HCT116 (cell line): ENCODE data around the gene KIF26B. TPM values are rescaled to one million over a fixed set of nuclear protein-coding genes. Genes with fewer than 3 reads are reported as not detected.

Source experiments
- ATAC-seq: fragments of 200-7000 bp; cut with Tn5 transposase; 2 replicates; pipeline ENCODE4 v1.9.1; 2020; ENCODE audit warnings: mild to moderate bottlenecking, moderate library complexity
- BruUV-seq: library from RNA; stranded (reverse); fragments of 400-500 nt; replicated peaks from 2 replicates; lab custom pipeline; 2021; lab: Mats Ljungman, UMichigan
- CTCF ChIA-PET: fragments of 300-600 bp; sonication (Branson Sonifier 250); formaldehyde crosslinking; loops from one replicate; lab custom pipeline; 2021; ENCODE audit warnings: antibody characterized with exemption; lab: Charles Lee
- POLR2A ChIA-PET: fragments of 300-600, 350-600 bp; sonication (Branson Sonifier 250); formaldehyde crosslinking; loops from one replicate; lab custom pipeline; 2021; ENCODE audit warnings: antibody characterized with exemption; lab: Charles Lee
- RAD21 ChIA-PET, 2 experiments: fragments of 300-600 bp; sonication (Branson Sonifier 250); formaldehyde crosslinking; loops; one replicate each; lab custom pipeline; 2023; ENCODE audit warnings: low total read pairs in 2 of 2; ENCODE audit not compliant: uncharacterized antibody in 2 of 2, unreplicated experiment in 2 of 2, low non-redundant PET in 1 of 2; lab: Charles Lee
- DNase-seq: peaks from one replicate; pipeline ENCODE4 v3.0.0-alpha.2; 2010; ENCODE audit warnings: low read depth, low spot score
- H2AFZ ChIP-seq: fragments of 200-600 bp; shearing (Covaris generic), sonication (generic); 2 replicates; pipeline ENCODE4 v1.6.1; 2017; ENCODE audit warnings: low read depth, mixed run types, mixed read lengths, antibody characterized with exemption, low read length; ENCODE audit not compliant: poor library complexity, severe bottlenecking
- H3K27ac ChIP-seq: 2 replicates; pipeline ENCODE4 v1.5.1; 2012; ENCODE audit warnings: low read depth, low read length
- H3K27me3 ChIP-seq: fragments of 200-600 bp; sonication (generic); 2 replicates; pipeline ENCODE4 v1.6.1; 2016; ENCODE audit warnings: mixed run types, low read length, mixed read lengths; ENCODE audit not compliant: insufficient read depth
- H3K36me3 ChIP-seq, 2 experiments: fragments of 200-500 bp in 1 of 2; fragments of 200-600 bp in 1 of 2; sonication (Bioruptor generic) in 1 of 2; sonication (generic) in 1 of 2; 2 replicates each; pipeline versions ENCODE4 v1.5.1 to v1.6.1; 2014 to 2016; ENCODE audit warnings: low read length in 2 of 2, inconsistent platforms in 1 of 2, mixed read lengths in 1 of 2, mixed run types in 1 of 2; ENCODE audit not compliant: insufficient read depth in 2 of 2, control insufficient read depth in 1 of 2
- H3K4me1 ChIP-seq, 2 experiments: fragments of 200-600 bp in 1 of 2; sonication (generic) in 1 of 2; 2 replicates each; pipeline versions ENCODE4 v1.5.1 to v1.6.1; 2012 to 2017; ENCODE audit warnings: low read length in 2 of 2, inconsistent platforms in 1 of 2, mild to moderate bottlenecking in 1 of 2, mixed read lengths in 1 of 2, mixed run types in 1 of 2, moderate library complexity in 1 of 2; ENCODE audit not compliant: insufficient read depth in 2 of 2, control insufficient read depth in 1 of 2
- H3K4me2 ChIP-seq: fragments of 200-600 bp; sonication (generic); 2 replicates; pipeline ENCODE4 v1.6.1; 2017; ENCODE audit warnings: mixed run types, low read length, mixed read lengths
- H3K4me3 ChIP-seq, 2 experiments: fragments of 200-600 bp in 1 of 2; sonication (generic) in 1 of 2; replicated peaks in 1 of 2; 2 replicates each; pipeline ENCODE4 v1.5.1; 2011 to 2016; ENCODE audit warnings: low read length in 2 of 2, control low read depth in 1 of 2, low read depth in 1 of 2, mild to moderate bottlenecking in 1 of 2, mixed read lengths in 1 of 2, mixed run types in 1 of 2
- H3K79me2 ChIP-seq: fragments of 200-600 bp; sonication (generic); 2 replicates; pipeline ENCODE4 v1.6.1; 2017; ENCODE audit warnings: mild to moderate bottlenecking, mixed run types, low read length, moderate library complexity, mixed read lengths; ENCODE audit not compliant: insufficient read depth
- H3K9ac ChIP-seq: fragments of 200-600 bp; sonication (generic); 2 replicates; pipeline ENCODE4 v1.6.1; 2016; ENCODE audit warnings: low read length, mixed read lengths
- H3K9me2 ChIP-seq: fragments of 200-600 bp; sonication (generic), shearing (Covaris generic); 2 replicates; pipeline ENCODE4 v1.6.1; 2017; ENCODE audit warnings: mixed run types, mild to moderate bottlenecking, moderate library complexity; ENCODE audit not compliant: insufficient read depth
- H3K9me3 ChIP-seq, 2 experiments: fragments of 200-500 bp in 1 of 2; fragments of 200-600 bp in 1 of 2; sonication (Bioruptor generic) in 1 of 2; sonication (generic) in 1 of 2; 2 replicates each; pipeline ENCODE4 v1.6.1; 2014 to 2017; ENCODE audit warnings: low read length in 2 of 2, mixed read lengths in 2 of 2, inconsistent platforms in 1 of 2, low read depth in 1 of 2, mild to moderate bottlenecking in 1 of 2, mixed run types in 1 of 2, moderate library complexity in 1 of 2; ENCODE audit not compliant: control insufficient read depth in 1 of 2, insufficient read depth in 1 of 2
- H4K20me1 ChIP-seq: fragments of 200-600 bp; sonication (generic), shearing (Covaris generic); 2 replicates; pipeline ENCODE4 v1.6.1; 2017; ENCODE audit warnings: mixed run types, mild to moderate bottlenecking, moderate library complexity; ENCODE audit not compliant: insufficient read depth
- CEBPB ChIP-seq: IDR thresholded peaks from 2 replicates; pipeline ENCODE4 v1.6.1; 2012; ENCODE audit warnings: low read depth
- EGR1 ChIP-seq: IDR thresholded peaks from 2 replicates; pipeline ENCODE4 v1.6.1; 2012; ENCODE audit warnings: low read depth
- ELF1 ChIP-seq: IDR thresholded peaks from 2 replicates; pipeline ENCODE4 v1.6.1; 2012; ENCODE audit warnings: low read depth, borderline replicate concordance
- EZH2 ChIP-seq: fragments of 200-600 bp; sonication (generic); IDR thresholded peaks from 2 replicates; pipeline ENCODE4 v1.6.1; 2017; ENCODE audit warnings: antibody characterized with exemption, mixed run types
- SP1 ChIP-seq: IDR thresholded peaks from 2 replicates; pipeline ENCODE4 v1.6.1; 2012; ENCODE audit warnings: low read depth
- TCF7L2 ChIP-seq: IDR thresholded peaks from 2 replicates; pipeline ENCODE4 v1.7.0; 2011; ENCODE audit warnings: borderline replicate concordance, inconsistent platforms; ENCODE audit not compliant: insufficient read depth, insufficient read length; ENCODE audit errors: extremely low read depth
- YY1 ChIP-seq: IDR thresholded peaks from 2 replicates; pipeline ENCODE4 v1.6.1; 2011; ENCODE audit warnings: low read length, low read depth, moderate library complexity, mild to moderate bottlenecking; ENCODE audit not compliant: insufficient replicate concordance; ENCODE audit errors: extremely low read depth
- ZFX ChIP-seq: fragments of 450-650 bp; IDR thresholded peaks from 2 replicates; pipeline ENCODE4 v1.6.1; 2017
- ZNF274 ChIP-seq: fragments of 200-500 bp; sonication (Bioruptor generic); IDR thresholded peaks from 2 replicates; pipeline ENCODE4 v1.6.1; 2014; ENCODE audit warnings: mild to moderate bottlenecking, low read depth, low read length, inconsistent platforms
- intact Hi-C: fragments of 100-400 bp; cut with micrococcal nuclease; formaldehyde crosslinking; loops from 2 replicates; pipeline ENCODE4 v1.10.0; 2022
- total RNA-seq: library from RNA; stranded (reverse); gene quantifications from one replicate; pipeline ENCODE4 v1.2.1, GENCODE V29; 2021; ENCODE audit not compliant: unreplicated experiment
- TF ChIP-seq, protein P1 (sequence below): IDR thresholded peaks from 2 replicates; pipeline ENCODE4 v1.6.1; 2012; ENCODE audit warnings: low read depth

Gene KIF26B
- total RNA-seq, 1 experiment from 2014 or later, result 0.49 TPM

DNA sequence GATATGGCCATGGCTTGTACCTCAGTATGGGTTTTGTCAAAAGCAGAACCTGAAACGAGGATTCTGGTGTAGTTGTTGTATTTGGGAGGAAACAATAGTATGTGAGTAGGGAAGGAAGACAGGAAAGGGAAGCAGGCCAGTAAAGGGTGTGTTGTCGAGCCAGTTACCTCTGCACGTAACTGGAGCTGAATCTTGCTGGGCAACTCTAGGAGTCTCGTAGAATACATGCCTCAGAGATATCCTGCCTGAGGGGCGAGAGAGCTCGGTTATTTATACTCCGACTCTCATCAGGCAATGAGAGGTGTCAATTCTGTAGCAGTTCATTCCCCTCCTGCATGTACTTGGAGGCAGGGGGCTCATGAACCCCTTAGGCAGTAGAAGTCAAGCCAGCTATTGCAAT lies 45.9 kb upstream of the KIF26B start:
- Histone ChIP-seq H3K4me3 (no peak overlapping the region), H2AFZ (no peak overlapping the region), H3K27ac (no peak overlapping the region), H4K20me1 (no peaks in the 10 kb centered on the region), H3K4me1 (no peaks in the 10 kb centered on the region; a peak in 1 of 4 replicates), H3K27me3 (no peaks in the 10 kb centered on the region), H3K36me3 (no peaks in the 10 kb centered on the region), H3K4me2 (no peak overlapping the region), H3K9me3 (no peaks in the 10 kb centered on the region), H3K79me2 (no peaks in the 10 kb centered on the region), H3K9me2 (no peaks in the 10 kb centered on the region), H3K9ac (no peak overlapping the region)
- RAD21 ChIA-PET, result no interaction called here
- TF ChIP-seq SP1, result no peak
- no peak for TF ChIP-seq YY1
- TF ChIP-seq, protein P1, sequence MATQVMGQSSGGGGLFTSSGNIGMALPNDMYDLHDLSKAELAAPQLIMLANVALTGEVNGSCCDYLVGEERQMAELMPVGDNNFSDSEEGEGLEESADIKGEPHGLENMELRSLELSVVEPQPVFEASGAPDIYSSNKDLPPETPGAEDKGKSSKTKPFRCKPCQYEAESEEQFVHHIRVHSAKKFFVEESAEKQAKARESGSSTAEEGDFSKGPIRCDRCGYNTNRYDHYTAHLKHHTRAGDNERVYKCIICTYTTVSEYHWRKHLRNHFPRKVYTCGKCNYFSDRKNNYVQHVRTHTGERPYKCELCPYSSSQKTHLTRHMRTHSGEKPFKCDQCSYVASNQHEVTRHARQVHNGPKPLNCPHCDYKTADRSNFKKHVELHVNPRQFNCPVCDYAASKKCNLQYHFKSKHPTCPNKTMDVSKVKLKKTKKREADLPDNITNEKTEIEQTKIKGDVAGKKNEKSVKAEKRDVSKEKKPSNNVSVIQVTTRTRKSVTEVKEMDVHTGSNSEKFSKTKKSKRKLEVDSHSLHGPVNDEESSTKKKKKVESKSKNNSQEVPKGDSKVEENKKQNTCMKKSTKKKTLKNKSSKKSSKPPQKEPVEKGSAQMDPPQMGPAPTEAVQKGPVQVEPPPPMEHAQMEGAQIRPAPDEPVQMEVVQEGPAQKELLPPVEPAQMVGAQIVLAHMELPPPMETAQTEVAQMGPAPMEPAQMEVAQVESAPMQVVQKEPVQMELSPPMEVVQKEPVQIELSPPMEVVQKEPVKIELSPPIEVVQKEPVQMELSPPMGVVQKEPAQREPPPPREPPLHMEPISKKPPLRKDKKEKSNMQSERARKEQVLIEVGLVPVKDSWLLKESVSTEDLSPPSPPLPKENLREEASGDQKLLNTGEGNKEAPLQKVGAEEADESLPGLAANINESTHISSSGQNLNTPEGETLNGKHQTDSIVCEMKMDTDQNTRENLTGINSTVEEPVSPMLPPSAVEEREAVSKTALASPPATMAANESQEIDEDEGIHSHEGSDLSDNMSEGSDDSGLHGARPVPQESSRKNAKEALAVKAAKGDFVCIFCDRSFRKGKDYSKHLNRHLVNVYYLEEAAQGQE, result no peak
- no peak for TF ChIP-seq CEBPB
- TF ChIP-seq TCF7L2, result no peak
- TF ChIP-seq ELF1, result no peak
- no peak for TF ChIP-seq EZH2
- no peak for TF ChIP-seq EGR1
- no peak for TF ChIP-seq ZNF274
- TF ChIP-seq ZFX, result no peak
- ATAC-seq, result no peak
- DNase-seq, result no peak
- POLR2A ChIA-PET, result no interaction called here
- intact Hi-C loops, result no loop called here
- BruUV-seq, result no TSS peak
- CTCF ChIA-PET, result no interaction called here
